ENCODE data around the gene CDCA7L. TPM values are rescaled to one million over a fixed set of nuclear protein-coding genes. Genes with fewer than 3 reads are reported as not detected.

The CDCA7L gene
- total RNA-seq, 1 donor from 2014 or later: 28.2 TPM

- TF ChIP-seq CTCF (conservative IDR thresholded peaks at IDR 0.05; ENCODE audit: low read depth, low read length): no peak
- H3K4me3 ChIP-seq (ENCODE audit: low read depth, low read length): no peak overlapping the region
- DNase-seq (ENCODE audit: low read depth): no peak
These were observed 34.3 kb downstream of the CDCA7L start for GRCh38 chr7:21911341-21911875.

GRCh38 chr7:21910253-21910652 lies 35.4 kb downstream of the CDCA7L start:
- TF ChIP-seq CTCF (conservative IDR thresholded peaks at IDR 0.05; ENCODE audit: low read depth, low read length): no peak
- H3K4me3 ChIP-seq (ENCODE audit: low read depth, low read length): no peak overlapping the region
- DNase-seq (ENCODE audit: low read depth): no peak

DNA sequence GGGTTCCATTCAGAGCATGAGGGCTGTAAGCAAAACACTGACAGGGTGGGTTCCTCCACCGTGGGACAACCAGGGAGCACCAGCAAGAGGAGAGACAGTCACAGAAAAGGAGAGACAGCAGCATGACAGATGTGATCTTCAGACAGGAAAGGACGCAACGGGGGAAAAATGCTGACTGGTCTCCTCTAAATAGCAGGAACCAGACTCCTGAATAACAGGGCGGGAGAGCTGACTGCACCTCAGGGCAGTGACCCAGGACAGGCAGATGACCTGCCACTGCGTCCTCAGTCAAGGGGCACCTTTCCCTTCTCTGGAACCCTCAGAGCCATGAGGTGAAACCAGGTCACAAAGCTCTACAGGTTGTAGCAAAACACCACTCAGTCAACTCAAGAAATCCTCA lies 37.0 kb downstream of the CDCA7L start:
- no peak for DNase-seq (ENCODE audit: low read depth)
- no peak for TF ChIP-seq CTCF (conservative IDR thresholded peaks at IDR 0.05; ENCODE audit: low read depth, low read length)
- H3K4me3 ChIP-seq (ENCODE audit: low read depth, low read length): no peak overlapping the region

DNA sequence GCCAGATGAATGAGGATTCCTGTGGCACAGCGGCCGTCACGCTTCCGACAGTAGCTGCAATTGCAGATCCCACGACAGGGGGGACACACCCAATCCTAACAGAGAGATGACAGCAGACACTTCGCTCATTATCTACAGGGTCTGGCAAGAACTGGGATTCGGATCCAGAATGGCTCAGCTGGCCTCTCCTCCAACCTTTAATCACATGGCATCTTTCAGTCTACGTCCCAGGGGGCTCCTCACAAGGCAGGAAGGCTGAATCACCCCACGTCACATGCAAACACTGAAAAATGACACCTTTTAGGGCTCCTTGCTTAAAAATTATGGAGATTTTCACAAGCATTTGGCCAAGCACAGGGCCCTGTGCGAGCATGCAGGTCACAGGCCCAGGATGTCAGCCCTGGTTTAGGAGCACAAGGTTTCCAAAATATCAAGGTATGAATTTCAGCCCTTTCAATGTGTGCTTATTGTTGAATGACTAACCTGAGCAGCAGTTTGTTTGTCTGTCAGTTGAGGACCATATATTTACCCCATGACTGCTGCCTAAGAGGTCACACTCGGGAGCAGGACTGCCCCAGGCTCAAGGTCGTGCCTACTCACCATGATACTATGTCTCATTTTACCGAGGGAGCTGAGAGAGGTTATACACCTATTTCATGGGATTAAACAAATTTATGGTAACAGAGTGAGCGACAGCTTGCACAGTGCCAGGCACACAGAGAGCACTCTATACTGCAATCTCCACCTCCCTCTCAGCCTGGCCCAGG lies 42.5 kb downstream of the CDCA7L start:
- H3K4me3 ChIP-seq (ENCODE audit: low read depth, low read length): no peak overlapping the region
- DNase-seq (ENCODE audit: low read depth): no peak
- no peak for TF ChIP-seq CTCF (conservative IDR thresholded peaks at IDR 0.05; ENCODE audit: low read depth, low read length)

GRCh38 chr7:21902240-21902639 lies 43.5 kb downstream of the CDCA7L start:
- H3K4me3 ChIP-seq (ENCODE audit: low read depth, low read length): no peak overlapping the region
- no peak for TF ChIP-seq CTCF (conservative IDR thresholded peaks at IDR 0.05; ENCODE audit: low read depth, low read length)
- no peak for DNase-seq (ENCODE audit: low read depth)

- DNase-seq (ENCODE audit: low read depth): no peak
- no peak overlapping the region for H3K4me3 ChIP-seq (ENCODE audit: low read depth, low read length)
- TF ChIP-seq CTCF (conservative IDR thresholded peaks at IDR 0.05; ENCODE audit: low read depth, low read length): no peak
These were observed 47.3 kb downstream of the CDCA7L start for GRCh38 chr7:21898265-21898930.
